AG10803 (cell line): ENCODE measurements around the gene GIGYF2.

ENCODE experiments used
- DNase-seq: peaks from one replicate; pipeline ENCODE4 v3.0.0; 2010; ENCODE audit warnings: low read depth
- H3K4me3 ChIP-seq: 2 replicates; pipeline ENCODE4 v1.5.1; 2011; ENCODE audit warnings: mild to moderate bottlenecking, low read length, control low read depth
- CTCF ChIP-seq: conservative IDR thresholded peaks from 2 replicates; pipeline ENCODE4 v1.5.1; 2011; ENCODE audit warnings: mild to moderate bottlenecking, low read length, control low read depth, inconsistent platforms

Gene GIGYF2

GRCh38 chr2:232829988-232830387 is 132.9 kb downstream of the GIGYF2 start:
- DNase-seq: no peak
- TF ChIP-seq CTCF: no peak
- H3K4me3 ChIP-seq: no peak overlapping the region

GRCh38 chr2:232831496-232831895 is 134.4 kb downstream of the GIGYF2 start:
- no peak for TF ChIP-seq CTCF

GRCh38 chr2:232833830-232834229 is 136.7 kb downstream of the GIGYF2 start:
- no peak for TF ChIP-seq CTCF
- no peak for DNase-seq
- no peak overlapping the region for H3K4me3 ChIP-seq

More at GRCh38 chr2:232831496-232831895, 134.4 kb downstream of the GIGYF2 start:
- no peak overlapping the region for H3K4me3 ChIP-seq
- no peak for DNase-seq

GRCh38 chr2:232835687-232836208 is 138.6 kb downstream of the GIGYF2 start:
- no peak overlapping the region for H3K4me3 ChIP-seq
- DNase-seq: no peak
- no peak for TF ChIP-seq CTCF

- no peak for DNase-seq
- no peak overlapping the region for H3K4me3 ChIP-seq
- no peak for TF ChIP-seq CTCF
Observed at GRCh38 chr2:232836934-232837333, 139.8 kb downstream of the GIGYF2 start.

- no peak for TF ChIP-seq CTCF
- DNase-seq: no peak
- no peak overlapping the region for H3K4me3 ChIP-seq
Observed at GRCh38 chr2:232838406-232838874, 141.3 kb downstream of the GIGYF2 start.

- H3K4me3 ChIP-seq: no peak overlapping the region
- no peak for DNase-seq
- no peak for TF ChIP-seq CTCF
Observed at GRCh38 chr2:232839411-232840079, 142.4 kb downstream of the GIGYF2 start.
